Skeletal muscle cell (primary cell): Measurements from ENCODE around the gene ZNF124.
"Not testable (repeated sequence)": the region's sequence is repeated elsewhere in the genome, so short reads cannot be mapped to it uniquely, and the experiment has no call there.

ENCODE experiments used
- DNase-seq: peaks from one replicate; pipeline ENCODE4 v3.0.0-alpha.2; 2010; ENCODE audit warnings: low read depth
- H3K4me3 ChIP-seq: 2 replicates; pipeline ENCODE4 v1.5.1; 2011; ENCODE audit warnings: low read depth, mild to moderate bottlenecking, control low read depth, low read length, moderate library complexity

ZNF124 gene

DNA sequence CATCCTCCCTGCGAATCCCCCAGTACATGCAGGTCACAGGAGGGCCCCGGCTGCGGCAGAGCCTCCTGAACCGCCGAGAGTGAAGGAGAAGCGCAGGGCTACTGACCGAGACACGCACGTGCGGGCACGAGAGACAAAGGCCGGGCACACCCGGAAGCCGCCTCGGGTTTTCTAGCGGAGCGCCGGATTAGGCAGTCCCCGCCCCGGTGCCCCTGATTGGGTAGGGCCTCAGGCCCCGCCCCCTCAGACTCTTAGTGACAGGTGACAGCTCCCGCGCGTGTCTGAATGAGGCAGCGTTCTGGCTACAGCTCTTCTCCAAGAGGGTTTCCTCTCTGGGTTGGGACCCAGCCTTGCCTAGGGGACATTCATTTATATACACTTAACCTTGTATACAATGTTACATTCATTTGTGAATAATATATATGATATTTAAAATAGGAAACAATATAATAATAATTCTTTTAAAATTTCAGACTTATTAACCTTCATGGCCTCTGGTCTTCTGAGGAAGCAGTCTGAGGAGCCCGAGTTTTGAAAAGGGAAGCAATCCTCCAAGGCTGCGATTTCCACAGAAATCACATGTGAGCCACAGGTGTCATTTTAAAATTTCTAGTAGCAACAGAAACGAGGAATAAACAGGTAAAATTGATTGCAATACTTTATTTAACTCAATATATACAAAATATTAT is at the start of gene ZNF124:
TSS of gene ZNF124 (minus strand) at position 146 of the 689 bp plus-strand sequence. CDS start at position 3, 143 bp downstream.
- H3K4me3 ChIP-seq, DNase-seq: not testable (repeated sequence)

- DNase-seq, H3K4me3 ChIP-seq: not testable (repeated sequence)
These were observed 48.5 kb upstream of the ZNF124 start for GRCh38 chr1:247220280-247220679.

DNA sequence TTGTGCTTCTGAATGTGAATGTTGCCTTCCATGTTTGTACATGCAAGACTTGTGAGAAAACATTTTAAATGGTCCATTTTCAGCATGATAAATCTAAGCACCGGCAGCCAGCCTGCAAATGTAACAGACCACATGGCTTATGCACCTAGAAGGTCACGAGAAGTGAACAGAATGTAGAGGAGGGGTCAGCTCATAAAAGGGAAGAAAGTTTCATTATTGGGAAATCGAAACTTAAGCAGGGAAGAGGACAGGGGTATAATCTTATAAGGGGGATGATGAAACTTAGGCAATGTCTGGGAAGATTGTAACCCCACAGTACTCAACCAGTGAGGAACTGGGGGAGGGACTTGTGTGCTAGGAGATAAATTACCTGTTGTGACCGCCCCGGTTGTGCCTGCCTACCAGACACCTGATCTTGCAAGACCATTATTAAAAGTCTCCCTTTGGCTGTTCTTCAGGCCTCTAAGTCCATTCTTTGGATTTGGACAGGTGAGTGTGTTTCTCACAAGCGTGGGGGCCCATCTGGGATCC is 46.4 kb upstream of the ZNF124 start:
- H3K4me3 ChIP-seq, result no peak overlapping the region
- DNase-seq, result no peak

DNA sequence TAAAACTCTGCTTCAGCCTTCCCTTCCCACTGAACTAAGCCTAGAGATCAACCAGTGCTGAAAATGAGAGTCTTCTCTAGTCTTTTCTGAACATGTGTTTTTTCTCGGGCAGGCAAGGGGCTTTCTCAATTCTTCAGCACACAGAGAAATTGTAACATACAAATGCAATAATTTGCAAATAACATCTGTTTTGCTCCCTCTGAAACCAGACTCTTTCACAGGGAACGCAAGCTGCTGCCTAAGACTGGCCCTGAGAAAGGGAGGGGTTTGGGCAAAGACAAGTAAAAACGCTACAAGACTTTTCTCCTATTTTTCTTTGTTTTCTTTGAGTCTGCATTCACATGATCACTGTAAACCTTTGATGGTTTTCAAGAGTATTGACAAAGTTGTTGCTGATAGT is 44.4 kb upstream of the ZNF124 start:
- H3K4me3 ChIP-seq, result no peak overlapping the region
- DNase-seq, result no peak

- DNase-seq, result no peak
These were observed 41.1 kb upstream of the ZNF124 start for GRCh38 chr1:247212627-247213617.

GRCh38 chr1:247212012-247212411 is 40.2 kb upstream of the ZNF124 start:
- H3K4me3 ChIP-seq, result no peak overlapping the region
- no peak for DNase-seq

More at GRCh38 chr1:247212627-247213617, 41.1 kb upstream of the ZNF124 start:
- H3K4me3 ChIP-seq, result no peak overlapping the region

GRCh38 chr1:247211339-247211738 is 39.5 kb upstream of the ZNF124 start:
- H3K4me3 ChIP-seq, result no peak overlapping the region
- DNase-seq, result no peak

DNA sequence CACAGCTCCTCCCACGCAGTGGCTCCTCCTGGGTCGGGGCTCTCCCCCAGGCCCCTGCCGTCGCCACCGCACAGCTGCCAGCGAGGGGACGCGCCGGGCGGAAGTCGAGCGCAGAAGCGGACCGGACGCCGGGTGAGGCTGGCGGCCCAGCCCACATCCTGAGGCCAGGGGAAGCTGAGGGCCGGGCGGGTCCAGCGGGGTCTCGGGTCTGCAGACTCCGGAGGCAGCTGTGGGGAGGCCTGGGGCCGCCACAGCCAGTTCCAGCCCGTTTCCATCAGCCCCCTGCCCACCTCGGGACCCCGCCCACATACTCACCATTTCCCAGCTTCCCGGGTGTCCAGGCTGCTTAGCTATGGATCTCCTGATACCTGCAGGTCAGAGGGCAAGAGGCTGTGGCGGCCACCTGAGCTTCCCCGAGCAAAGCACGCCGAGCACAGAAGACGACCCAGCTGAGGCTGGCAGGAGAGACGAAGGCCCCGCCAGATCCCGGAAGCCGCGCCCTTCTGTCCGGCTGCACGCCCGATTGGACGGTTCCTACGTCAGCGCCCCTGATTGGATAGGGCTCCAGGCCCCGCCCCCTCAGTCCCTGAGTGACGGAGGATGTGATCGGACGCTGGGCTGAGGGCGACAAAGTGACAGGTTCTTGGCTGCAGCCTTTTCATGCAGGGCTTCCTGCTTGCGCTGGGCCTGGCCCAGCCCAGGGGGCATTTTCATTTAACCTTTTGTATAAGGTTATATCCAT is 38.7 kb upstream of the ZNF124 start:
- H3K4me3 ChIP-seq, result peak overlapping the region; percentile 90
- peak; percentile 54 for DNase-seq

GRCh38 chr1:247210062-247210375 is 38.2 kb upstream of the ZNF124 start:
- H3K4me3 ChIP-seq, result peak overlapping the region; percentile 90
- no peak for DNase-seq

DNA sequence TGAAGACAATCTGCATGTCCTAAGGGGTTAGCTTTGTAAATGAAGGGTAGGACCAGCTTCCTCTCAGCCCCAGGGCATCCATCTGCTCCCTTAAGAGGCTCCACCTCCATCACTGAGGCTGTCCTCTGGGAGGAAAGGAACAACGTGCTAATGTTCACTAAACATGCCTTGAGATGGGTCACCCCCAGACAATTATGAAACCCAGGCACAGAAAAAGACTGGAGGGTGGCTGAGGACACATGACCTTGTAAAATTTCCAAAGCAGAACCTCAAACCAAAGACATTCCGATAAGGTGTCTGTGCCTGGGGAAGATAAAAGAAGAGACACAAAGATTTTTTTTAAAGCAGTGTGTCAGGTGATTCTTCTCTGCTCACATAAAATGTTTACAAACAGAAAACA is 37.6 kb upstream of the ZNF124 start:
- peak overlapping the region; percentile 90 for H3K4me3 ChIP-seq
- DNase-seq, result no peak

DNA sequence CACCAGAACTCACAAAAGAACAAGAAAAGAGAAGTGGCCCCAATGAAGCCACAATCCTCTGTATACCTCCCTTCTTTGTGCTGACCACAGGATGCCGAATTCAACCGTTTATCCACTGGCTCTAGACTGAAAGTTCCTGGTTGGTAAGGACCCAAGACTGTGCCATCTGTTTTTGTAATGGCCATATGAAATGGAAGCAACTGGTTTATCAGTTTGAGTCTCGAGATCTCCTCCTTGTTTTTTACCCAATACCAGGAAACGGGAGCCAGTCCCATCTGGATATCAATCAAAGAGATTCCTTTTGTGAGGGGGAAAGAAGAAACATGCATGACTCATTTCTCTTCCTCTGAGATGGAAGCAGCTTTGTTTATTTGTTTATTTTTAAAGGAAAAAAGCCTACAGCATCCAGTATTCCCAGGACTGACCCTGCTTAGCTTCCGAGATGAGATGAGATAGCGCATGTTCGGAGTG is 32.4 kb upstream of the ZNF124 start:
- no peak for DNase-seq
- no peak overlapping the region for H3K4me3 ChIP-seq

DNA sequence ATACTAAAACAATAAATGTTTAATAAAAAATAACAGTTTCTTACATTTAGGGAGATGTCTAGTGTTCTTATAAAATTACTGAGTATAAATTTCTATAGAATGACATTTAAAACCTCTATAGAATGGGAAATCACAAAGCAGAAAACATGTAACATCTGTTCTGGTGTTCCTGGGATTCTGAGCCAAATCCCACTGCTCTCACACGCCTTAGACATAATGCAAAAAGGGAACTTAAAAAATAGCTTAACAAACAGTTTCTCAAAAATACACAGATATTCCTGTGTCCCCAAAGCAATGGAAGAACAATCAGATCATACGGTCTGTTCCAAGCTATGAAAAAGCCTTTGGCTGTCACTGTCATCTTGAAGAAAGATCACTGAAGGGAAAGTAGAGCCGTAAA is 27.0 kb upstream of the ZNF124 start:
- no peak overlapping the region for H3K4me3 ChIP-seq
- DNase-seq, result no peak

- no peak overlapping the region for H3K4me3 ChIP-seq
- no peak for DNase-seq
These were observed 22.1 kb upstream of the ZNF124 start for GRCh38 chr1:247193958-247194357.

- no peak overlapping the region for H3K4me3 ChIP-seq
- DNase-seq, result no peak
These were observed 18.4 kb upstream of the ZNF124 start for GRCh38 chr1:247189981-247190798.

GRCh38 chr1:247185667-247186066 is 13.8 kb upstream of the ZNF124 start:
- DNase-seq, result no peak
- H3K4me3 ChIP-seq, result no peak overlapping the region

DNA sequence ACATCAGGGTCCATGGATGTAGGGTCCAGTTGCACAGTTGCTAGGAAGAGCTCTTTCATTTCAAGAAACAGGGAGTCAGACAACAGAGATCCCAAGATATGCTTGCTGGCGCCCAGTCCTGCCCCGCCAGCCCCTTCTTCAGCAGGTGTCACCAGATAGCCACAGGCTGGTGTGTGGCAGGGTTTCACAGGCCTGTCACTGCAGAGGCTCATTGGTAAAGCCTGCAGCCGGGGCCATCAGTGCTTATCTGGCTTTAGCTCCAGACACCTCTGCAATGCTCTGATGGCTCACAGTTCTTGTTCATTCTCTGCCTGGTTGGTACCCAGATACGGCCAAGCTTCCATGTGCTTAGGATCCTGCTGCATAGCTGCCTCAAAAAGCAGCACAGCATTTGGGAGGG is 12.4 kb upstream of the ZNF124 start:
- DNase-seq, result no peak

GRCh38 chr1:247182994-247183393 is 11.2 kb upstream of the ZNF124 start:
- H3K4me3 ChIP-seq, result no peak overlapping the region
- no peak for DNase-seq

More for the DNA sequence above, 12.4 kb upstream of the ZNF124 start:
- H3K4me3 ChIP-seq, result no peak overlapping the region

DNA sequence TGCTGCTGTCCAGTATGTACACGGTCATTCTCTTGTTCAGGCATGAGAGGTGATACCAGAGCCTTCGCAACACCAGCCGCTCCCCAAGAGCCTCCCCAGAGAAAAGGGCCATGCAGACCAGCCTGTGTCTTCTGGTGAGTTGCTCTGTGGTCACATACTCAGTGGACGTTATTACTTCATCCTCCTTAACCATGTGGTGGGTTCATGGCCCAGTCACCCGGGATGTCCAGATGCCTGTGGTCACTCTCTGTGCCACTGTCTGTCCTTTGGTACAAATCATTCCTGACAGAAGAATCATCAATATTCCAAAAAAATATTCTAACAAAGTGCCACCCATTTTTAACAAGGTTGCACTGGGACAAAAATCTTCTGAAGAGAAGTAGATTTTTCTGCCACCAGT is 8.8 kb upstream of the ZNF124 start:
- H3K4me3 ChIP-seq, result no peak overlapping the region
- DNase-seq, result no peak

DNA sequence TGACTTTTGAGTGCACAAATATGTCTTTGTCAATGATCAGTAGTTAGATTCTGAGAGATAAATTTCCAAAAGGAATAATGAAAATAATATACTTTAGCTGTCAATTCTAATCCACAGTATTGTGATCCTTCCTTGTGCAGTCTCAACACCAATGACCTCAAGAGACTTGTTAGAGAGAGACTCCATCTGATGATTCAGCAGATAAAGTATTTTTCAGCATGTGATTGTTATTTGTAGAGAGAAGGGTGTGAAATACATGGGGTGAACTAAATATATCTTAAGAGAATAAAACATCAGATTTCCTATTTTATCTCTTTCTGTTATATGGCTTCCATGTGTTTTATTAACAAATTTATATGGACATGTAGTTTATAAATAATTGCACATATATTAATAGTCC is 5.9 kb upstream of the ZNF124 start:
- no peak for DNase-seq
- no peak overlapping the region for H3K4me3 ChIP-seq
